HG02610 (cell line): Measurements from ENCODE around the gene ACHE.
"Not testable (repeated sequence)": the region's sequence is repeated elsewhere in the genome, so short reads cannot be mapped to it uniquely, and the experiment has no call there.

Experiments used
- ATAC-seq: cut with Tn5 transposase; IDR thresholded peaks from one replicate; pipeline ENCODE4 v1.9.1; 2021; ENCODE audit warnings: mild to moderate bottlenecking, moderate library complexity; ENCODE audit not compliant: unreplicated experiment

ACHE gene

GRCh38 chr7:100895701-100895955 lies at the start of gene ACHE:
Gene ACHE, minus strand, starts transcription at chr7:100895888. Its CDS starts 1,656 bp downstream, at chr7:100894232.
- no peak for ATAC-seq

GRCh38 chr7:100944138-100944537 lies 48.5 kb upstream of the ACHE start:
- no peak for ATAC-seq

DNA sequence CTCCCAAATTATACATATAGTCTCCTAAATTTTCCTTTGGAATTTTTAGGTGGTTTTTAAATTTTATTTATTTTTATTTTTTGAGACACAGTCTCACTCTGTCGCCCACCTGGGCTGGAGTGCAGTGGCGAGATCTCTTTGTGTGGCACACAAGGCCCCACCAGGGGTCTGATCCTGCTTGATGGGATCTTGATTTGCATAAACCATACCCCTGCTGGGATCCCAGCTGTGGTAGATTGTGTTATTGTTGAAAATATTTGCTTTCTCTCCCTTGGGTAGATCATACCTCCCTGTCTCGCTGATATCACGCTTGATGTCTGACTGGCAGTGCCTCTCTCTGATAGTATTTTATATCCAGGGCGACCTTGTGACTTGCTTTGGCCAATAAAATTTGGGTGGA lies 48.0 kb upstream of the ACHE start:
- no peak for ATAC-seq

DNA sequence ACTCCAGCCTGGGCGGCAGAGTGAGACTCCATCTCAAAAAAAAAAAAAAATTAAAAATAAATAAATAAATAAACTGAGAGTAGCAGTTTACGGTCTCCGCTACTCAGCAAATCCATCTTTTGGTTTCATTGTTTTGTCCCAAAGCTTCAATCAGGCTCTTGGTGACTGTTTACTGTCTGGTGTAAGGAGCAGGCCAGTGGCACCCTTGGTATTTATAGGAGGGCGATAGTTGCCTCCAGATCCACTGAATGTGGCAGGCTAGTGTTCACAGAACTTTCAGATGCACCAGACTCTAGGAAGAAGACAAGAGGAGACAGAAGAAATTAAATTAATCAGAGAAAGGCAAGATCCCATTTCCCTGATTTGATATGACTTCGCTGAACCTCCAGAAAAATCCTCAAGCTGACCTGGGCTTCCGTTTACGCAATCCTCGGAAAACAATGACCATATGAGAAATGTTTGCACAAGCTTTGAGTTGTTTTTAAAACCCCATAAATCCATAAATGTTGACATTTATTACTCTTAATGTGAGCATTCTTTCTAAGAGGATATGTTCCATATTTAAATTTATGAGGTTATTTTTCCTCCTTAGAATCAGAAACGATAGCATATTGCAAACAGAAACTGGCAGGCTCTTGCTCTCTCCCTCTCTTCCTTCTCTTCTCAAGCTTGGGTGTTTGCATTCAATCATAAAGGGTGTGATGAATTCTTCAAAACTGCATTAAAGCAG lies 46.5 kb upstream of the ACHE start:
- ATAC-seq: no peak

- ATAC-seq: not testable (repeated sequence)
Measured at GRCh38 chr7:100936167-100936566, 40.5 kb upstream of the ACHE start.

DNA sequence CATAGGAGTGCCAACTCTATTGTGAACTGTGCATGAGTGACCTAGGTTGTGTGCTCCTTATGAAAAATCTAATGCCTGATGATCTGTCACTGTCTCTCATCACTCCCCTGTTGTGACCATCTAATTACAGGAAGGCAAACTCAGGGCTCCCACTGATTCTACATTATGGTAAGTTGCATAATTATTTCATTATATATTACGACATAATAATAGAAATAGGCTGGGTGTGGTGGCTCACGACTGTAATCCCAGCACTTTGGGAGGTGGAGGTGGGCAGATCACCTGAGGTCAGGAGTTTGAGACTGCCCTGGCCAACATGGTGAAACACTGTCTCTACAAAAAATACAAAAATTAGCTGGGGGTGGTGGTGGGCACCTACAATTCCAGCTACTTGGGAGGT lies 39.7 kb upstream of the ACHE start:
- not testable (repeated sequence) for ATAC-seq

DNA sequence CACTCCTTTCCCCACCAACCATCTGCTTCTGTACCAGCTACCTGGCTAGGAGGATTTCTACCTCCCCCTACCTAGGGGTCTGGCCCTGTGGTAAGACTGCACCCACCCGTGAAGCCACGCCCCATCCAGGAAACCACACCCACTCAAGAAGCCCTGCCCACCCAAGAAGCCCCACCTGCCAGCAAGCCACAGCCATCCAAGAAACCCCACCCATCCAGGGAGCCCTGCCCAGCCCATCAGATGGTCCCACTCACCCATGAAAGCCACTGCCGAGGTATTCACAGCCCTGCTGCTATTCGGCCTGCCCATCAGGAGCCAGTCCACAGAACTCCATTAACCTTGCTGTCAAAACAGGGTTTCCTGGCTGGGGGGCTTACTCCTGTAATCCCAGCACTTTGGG lies 38.0 kb upstream of the ACHE start:
- no peak for ATAC-seq

GRCh38 chr7:100929808-100930174 lies 34.1 kb upstream of the ACHE start:
- no peak for ATAC-seq

DNA sequence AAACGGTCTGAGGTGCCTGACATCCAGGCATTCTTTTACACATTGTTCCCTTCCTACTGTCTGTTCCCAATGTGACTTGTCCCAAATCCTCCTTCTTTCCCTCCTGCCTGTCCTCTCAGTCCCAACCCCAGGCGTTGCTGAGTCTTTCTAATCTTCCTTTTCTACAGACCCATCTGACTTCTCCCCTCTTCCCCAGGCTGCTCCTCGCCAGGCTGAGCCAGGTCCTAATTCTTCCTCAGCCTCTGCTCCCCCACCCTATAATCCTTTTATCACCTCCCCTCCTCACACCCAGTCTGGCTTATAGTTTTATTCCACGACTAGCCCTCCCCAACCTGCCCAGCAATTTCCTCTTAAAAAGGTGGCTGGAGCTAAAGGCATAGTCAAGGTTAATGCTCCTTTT lies 27.9 kb upstream of the ACHE start:
- not testable (repeated sequence) for ATAC-seq

DNA sequence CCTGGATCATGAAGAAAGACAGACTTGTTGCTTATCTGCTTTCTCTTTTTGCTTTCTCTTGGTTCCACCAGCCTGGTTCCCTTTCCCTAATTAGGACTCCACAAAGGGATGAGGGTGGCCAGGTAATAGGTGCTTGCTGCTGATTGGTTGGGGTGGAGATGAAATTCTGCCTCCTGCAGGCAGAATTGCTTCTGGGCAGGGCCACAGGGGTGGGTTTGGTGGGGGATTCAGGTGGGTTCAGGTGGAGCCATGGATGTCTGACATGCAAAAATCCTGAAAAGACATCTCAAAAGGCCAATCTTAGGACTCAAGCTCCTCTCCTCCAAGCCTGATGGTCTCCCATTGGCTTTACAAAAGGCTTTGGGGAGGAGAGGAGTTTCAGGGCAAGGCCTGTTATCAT lies 25.4 kb upstream of the ACHE start:
- ATAC-seq: no peak

DNA sequence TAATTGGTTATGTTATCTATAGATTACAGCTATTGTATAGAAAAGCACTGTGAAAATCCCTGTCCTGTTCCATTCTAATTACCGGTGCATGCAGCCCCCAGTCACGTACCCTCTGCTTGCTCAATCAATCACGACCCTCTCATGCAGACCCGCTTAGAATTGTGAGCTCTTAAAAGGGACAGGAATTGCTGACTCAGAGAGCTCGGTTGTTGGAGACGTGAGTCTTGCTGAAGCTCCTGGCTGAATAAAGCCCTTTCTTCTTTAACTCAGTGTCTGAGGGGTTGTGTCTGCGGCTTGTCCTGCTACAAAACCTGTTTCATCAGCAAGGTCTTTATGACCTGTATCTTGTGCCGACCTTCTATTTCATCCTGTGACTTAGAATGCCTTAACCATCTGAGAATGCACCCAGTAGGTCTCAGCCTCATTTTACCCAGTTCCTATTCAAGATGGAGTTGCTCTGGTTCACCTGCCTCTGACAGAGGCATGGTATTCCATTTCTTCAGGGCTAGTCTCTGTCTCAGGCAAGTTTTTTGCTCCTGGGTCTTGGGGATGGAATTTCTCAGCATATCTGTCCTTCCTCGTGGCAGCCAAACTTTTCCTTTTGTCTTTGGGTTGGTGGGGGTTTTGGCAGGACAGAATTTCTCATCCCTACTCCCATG lies 24.2 kb upstream of the ACHE start:
- not testable (repeated sequence) for ATAC-seq

DNA sequence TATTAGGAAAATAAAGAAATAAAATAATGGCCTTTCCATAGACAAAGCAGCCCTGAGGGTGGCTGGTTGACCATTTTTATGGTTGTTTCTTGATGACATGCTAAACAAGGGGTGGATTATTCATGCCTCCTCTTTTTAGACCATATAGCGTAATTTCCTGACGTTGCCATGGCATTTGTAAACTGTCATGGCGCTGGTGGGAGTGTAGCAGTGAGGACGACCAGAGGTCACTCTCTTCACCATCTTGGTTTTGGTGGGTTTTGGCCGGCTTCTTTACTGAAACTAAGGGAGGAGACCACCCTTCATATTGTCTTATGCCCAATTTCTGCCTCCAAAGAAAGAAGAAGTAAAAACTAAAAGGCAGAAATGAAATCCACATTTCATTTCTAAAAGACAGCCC lies 23.6 kb upstream of the ACHE start:
- not testable (repeated sequence) for ATAC-seq

DNA sequence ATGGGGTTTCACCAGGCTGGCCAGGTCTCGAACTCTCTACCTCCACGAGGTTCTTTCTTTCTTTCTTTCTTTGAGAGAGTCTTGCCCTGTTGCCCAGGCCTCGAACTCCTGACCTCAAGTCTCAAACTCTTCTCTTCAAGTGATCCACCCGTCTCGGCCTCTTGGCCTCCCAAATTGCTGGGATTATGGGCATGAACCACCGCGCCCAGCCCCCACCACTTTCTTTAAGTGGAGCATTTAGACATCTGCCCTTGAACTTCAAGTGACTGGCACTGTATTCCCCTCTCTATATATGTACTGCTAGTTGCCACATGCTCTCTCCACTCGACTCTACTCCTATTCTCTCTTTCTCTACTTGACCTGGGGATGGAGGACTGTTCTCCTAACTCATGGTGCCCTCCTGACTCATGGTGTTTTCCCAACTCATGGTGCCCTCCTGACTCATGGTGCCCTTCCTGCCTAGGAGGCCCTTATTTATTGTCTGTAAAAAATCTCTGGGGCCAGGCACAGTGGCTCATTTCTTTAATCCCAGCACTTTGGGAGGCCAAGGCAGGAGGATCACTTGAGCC lies 19.3 kb upstream of the ACHE start:
- no peak for ATAC-seq

GRCh38 chr7:100914208-100914878 lies 18.7 kb upstream of the ACHE start:
- ATAC-seq: no peak

DNA sequence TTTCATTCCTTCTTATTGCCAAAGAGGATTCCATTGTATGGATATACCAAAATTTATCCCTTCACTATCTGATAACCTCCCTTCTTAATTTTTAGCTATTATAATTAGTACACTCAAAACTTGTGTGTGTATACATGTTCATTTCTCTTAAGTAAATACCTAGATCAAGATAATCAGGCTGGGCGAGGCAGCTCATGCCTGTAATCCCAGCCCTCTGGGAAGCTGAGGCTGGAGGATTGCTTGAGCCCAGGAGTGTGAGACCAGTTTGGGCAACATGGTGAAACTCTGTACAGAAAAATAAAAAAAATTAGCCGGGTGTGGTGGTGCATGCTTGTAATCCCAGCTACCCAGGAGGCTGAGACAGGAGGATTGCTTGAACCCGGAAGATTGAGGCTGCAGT lies 15.8 kb upstream of the ACHE start:
- ATAC-seq: no peak

GRCh38 chr7:100910443-100910842 lies 14.8 kb upstream of the ACHE start:
- not testable (repeated sequence) for ATAC-seq

DNA sequence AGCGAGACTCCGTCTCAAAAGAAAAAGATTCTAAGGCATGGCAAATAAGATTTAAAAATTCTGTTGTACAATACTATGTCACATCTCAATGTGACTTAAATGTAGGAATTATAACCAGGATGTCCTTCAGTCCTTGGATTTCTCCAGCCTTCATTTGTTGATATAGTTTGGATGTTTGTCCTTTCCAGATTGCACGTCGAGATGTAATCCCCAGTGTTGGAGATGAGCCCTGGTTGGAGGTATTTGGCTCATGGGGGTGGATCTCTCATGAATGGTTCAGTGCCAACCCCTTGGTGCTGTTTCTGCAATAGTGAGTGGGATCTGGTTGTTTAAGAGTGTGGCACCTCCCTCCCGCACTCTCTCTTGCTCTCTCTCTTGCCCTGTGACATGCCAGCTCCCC lies 12.8 kb upstream of the ACHE start:
- no peak for ATAC-seq

- ATAC-seq: no peak
Measured at GRCh38 chr7:100902638-100903037, 7.0 kb upstream of the ACHE start.

GRCh38 chr7:100901921-100902332 lies 6.2 kb upstream of the ACHE start:
- no peak for ATAC-seq

DNA sequence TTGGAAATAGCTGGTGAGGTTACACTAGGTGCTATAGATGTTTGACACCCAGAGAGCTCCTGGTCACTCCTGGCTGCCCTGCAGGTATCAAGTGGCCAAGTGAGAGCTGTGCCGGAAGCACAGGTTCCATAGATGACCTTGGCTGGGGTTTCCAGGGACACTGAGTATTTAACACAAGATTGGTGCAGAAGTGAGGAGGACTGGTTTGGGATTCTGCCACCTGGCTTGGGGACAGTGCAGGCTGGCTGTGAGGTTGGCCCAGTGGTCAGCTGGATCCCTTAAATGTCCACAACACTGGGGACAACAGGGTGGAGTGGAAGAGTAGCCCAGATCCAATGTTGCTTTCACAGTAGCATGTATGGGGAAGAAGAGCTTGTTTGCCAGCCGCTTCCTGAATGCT lies 5.3 kb upstream of the ACHE start:
- no peak for ATAC-seq

- ATAC-seq: no peak
Measured at GRCh38 chr7:100899432-100899831, 3.7 kb upstream of the ACHE start.
